Activated CD4-positive, alpha-beta T cell treated with anti-CD3 and anti-CD28 coated beads, Interleukin-2, amount 10 ng/mL, durations not matched to agents 24 days and 14 days (primary cell): Measurements from ENCODE around the gene OR8D1. TPM values are rescaled to one million over a fixed set of nuclear protein-coding genes. Genes with fewer than 3 reads are reported as not detected.

Experiments used
- DNase-seq: peaks from one replicate; pipeline ENCODE4 v3.0.0; 2022
- H3K27ac Mint-ChIP-seq: one replicate; pipeline ENCODE4 v1.8.0; 2022; ENCODE audit warnings: mild to moderate bottlenecking, mixed read lengths
- H3K27me3 Mint-ChIP-seq: one replicate; pipeline ENCODE4 v1.8.0; 2022; ENCODE audit warnings: mixed read lengths
- H3K36me3 Mint-ChIP-seq: one replicate; pipeline ENCODE4 v1.8.0; 2022; ENCODE audit warnings: low read depth, mild to moderate bottlenecking, mixed read lengths
- H3K4me1 Mint-ChIP-seq: one replicate; pipeline ENCODE4 v1.8.0; 2021; ENCODE audit warnings: mixed read lengths
- H3K4me3 Mint-ChIP-seq: one replicate; pipeline ENCODE4 v1.8.0; 2022; ENCODE audit warnings: mild to moderate bottlenecking, moderate library complexity, mixed read lengths
- H3K9me3 Mint-ChIP-seq: one replicate; pipeline ENCODE4 v1.8.0; 2021; ENCODE audit warnings: mixed read lengths
- intact Hi-C: fragments of 100-400 bp; cut with micrococcal nuclease; formaldehyde crosslinking; loops from one replicate; pipeline ENCODE4 v1.15.1; 2023
- total RNA-seq: library from RNA; stranded (reverse); gene quantifications from 2 replicates; pipeline ENCODE4 v1.2.3, GENCODE V29; 2022

The OR8D1 gene
- total RNA-seq, 1 donor from 2014 or later = not detected

DNA sequence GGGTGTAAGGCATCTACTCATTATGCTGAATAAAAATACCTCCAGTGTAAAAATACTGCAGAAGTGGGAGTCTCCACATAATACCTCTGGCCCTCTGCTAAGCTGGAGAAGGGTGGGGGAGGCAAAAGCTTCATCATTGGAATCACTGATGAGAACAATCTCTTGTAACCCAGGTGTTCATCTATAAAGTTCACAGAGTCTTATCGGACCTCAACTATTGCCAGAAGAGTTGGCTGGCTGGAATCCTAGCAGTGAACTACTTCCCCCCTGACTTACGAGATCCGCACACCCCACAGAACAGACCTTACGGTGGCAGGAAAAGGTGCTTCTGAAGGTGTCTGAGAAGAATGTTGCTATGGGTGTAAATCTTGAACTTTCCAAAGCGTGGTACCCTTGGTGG is 2.5 kb downstream of the OR8D1 start:
- intact Hi-C loops = no loop called here
- Mint-ChIP-seq H3K9me3 (no peaks in the 10 kb centered on the region), H3K4me3 (no peak overlapping the region)

DNA sequence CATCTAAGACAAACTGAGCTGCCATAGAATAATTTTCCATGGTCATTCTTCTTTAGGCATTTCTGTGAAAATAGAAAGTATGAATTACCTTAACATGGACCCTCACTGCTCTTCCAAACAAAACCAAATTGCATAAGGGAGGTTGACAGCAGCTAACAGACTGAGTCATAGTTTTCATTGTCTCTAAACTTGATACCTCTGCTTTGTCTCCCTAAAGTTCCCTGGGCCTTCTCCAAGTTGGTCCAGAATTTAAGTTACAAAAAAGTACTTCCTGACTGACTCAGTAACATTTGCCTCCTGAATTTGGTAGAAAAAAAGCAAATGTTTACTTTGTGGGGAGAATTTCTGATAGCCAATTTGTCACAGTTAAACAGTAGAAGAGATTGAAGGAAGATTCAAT is 3.0 kb downstream of the OR8D1 start:
- Mint-ChIP-seq H3K27ac (no peak overlapping the region), H3K4me3 (no peak overlapping the region), H3K36me3 (no peaks in the 10 kb centered on the region), H3K9me3 (no peaks in the 10 kb centered on the region), H3K27me3 (peaks cover 2% of the 10 kb centered on the region), H3K4me1 (no peaks in the 10 kb centered on the region)
- intact Hi-C loops = no loop called here
- DNase-seq = no peak

More for the DNA sequence above, 2.5 kb downstream of the OR8D1 start:
- H3K4me1 Mint-ChIP-seq = no peaks in the 10 kb centered on the region
- no peak overlapping the region for H3K27ac Mint-ChIP-seq
- no peak for DNase-seq
- no peaks in the 10 kb centered on the region for H3K36me3 Mint-ChIP-seq
- peaks cover 2% of the 10 kb centered on the region for H3K27me3 Mint-ChIP-seq

DNA sequence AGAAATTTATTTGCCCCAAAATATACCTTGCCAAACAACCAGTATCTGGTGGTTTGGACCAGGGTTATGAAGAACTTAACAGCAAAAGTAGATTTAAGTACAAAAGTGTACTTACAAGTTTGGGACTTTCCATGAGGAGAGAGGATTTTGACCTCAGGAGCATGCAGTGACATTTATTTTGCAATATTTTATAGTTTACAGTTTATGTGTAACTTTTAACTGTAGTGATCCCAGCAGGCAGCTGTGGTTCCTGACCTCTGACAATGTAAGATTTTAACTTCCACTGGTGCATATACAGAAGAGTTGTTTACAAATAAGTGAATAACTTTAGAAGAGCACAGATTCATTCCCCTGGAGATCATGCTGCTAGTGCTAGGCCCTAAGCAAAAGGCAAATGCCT is 6.7 kb downstream of the OR8D1 start:
- H3K9me3 Mint-ChIP-seq = no peaks in the 10 kb centered on the region
- no peak overlapping the region for H3K27ac Mint-ChIP-seq
- no peak for DNase-seq
- peaks cover 2% of the 10 kb centered on the region for H3K27me3 Mint-ChIP-seq
- no peaks in the 10 kb centered on the region for H3K36me3 Mint-ChIP-seq
- no peak overlapping the region for H3K4me3 Mint-ChIP-seq
- intact Hi-C loops = no loop called here
- H3K4me1 Mint-ChIP-seq = no peaks in the 10 kb centered on the region

DNA sequence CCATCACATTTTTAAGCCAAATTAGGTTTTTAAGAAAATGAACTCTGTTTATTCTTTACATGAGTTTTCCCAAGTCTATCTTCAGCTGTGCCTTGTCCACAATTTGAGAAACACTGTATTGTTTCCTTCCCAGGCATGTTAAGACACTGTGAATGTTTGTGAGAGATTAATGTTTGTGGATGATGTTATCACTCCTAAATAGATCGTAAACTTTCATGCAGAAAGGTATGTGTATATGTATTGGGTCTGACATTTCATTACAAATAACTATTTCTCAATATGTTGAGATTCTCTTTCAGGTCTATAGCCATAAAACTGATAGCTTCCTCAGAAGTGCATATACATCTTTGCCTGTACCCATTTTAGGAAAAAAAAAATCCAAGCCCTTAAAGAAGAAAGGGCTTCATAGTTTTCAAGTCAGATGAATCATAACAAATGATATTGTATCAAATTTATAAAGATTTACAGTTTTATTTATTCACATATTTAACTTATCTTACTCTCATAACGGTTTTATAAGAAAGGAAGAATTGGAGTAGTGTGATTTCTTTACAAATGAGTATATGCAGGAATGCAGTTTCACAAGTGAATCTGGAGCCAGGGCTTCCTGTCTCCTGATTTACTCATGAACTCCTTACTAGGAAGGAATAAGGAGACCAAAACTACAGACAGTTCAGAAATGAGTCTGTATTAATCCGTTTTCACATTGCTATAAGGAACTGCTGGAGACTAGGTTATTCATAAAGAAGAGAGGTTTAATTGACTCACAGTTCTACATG is 11.2 kb downstream of the OR8D1 start:
- intact Hi-C loops = no loop called here
- no peak overlapping the region for H3K4me3 Mint-ChIP-seq
- no peak for DNase-seq
- H3K27ac Mint-ChIP-seq = no peak overlapping the region
- no peaks in the 10 kb centered on the region for H3K9me3 Mint-ChIP-seq
- H3K27me3 Mint-ChIP-seq = peaks cover 2% of the 10 kb centered on the region
- H3K36me3 Mint-ChIP-seq = no peaks in the 10 kb centered on the region
- no peaks in the 10 kb centered on the region for H3K4me1 Mint-ChIP-seq

DNA sequence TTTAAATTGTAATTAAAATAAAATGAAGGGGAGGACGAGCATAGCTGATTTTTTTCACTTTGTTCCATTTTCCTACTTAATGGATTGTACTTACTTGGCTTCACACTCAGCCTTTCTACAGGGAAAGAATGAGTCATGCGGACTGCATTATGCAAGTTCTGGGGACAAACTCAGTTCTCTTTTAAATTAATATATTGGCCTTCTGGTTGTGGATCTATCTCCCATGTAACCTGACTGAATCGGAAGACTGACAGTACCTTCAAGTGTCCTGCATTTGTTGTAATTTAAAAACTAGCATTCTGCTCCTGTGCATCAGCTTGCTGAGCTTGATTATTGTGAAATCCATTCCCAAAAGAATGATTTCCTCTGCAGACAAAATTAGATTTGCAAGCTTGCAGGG is 12.2 kb downstream of the OR8D1 start:
- intact Hi-C loops = no loop called here
- Mint-ChIP-seq H3K4me3 (no peak overlapping the region), H3K27me3 (no peaks in the 10 kb centered on the region), H3K36me3 (no peaks in the 10 kb centered on the region), H3K27ac (no peak overlapping the region), H3K4me1 (no peaks in the 10 kb centered on the region), H3K9me3 (no peaks in the 10 kb centered on the region)
- no peak for DNase-seq

DNA sequence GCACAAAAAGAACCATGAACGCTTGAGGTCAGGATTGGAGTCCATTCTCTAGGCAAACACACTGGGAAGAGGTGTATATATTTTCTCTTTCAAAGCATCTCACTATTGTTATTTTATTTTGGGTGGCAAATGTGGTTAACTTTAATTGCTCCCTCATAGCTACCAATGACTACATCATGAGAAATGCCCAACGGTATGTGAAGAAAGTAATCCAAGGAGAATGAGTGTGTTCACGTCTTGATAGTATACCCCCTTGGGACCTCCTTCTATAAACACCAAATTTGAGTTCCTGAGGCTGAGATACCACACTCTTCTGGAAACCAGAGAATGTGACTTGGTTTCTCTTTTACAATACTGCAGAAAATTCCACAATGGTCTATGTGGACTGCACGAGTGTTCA is 15.8 kb downstream of the OR8D1 start:
- Mint-ChIP-seq H3K27ac (no peak overlapping the region), H3K4me1 (no peaks in the 10 kb centered on the region), H3K9me3 (no peaks in the 10 kb centered on the region), H3K36me3 (no peaks in the 10 kb centered on the region), H3K27me3 (no peaks in the 10 kb centered on the region), H3K4me3 (no peak overlapping the region)
- intact Hi-C loops = no loop called here
- DNase-seq = no peak

DNA sequence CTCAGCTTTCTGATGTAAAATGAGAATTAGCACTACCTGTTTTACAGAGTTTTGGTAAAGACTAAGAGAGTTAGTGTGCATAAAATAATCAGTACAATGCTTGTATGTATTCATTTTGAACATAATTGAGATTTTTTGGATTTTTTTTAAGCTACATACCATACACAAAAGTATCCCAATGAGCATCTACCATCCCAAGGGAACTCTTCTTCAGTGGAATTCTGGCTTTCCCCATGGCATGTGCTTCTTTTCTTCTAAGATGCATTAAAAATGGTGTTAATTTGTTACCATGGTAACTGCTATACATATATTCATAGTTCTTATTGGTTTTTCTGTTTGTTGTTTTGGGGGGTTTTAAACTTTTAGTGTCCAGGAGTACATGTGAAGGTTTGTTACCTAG is 17.7 kb downstream of the OR8D1 start:
- no peaks in the 10 kb centered on the region for H3K9me3 Mint-ChIP-seq
- no peaks in the 10 kb centered on the region for H3K4me1 Mint-ChIP-seq
- no peak overlapping the region for H3K4me3 Mint-ChIP-seq
- no peaks in the 10 kb centered on the region for H3K36me3 Mint-ChIP-seq
- no peak overlapping the region for H3K27ac Mint-ChIP-seq
- H3K27me3 Mint-ChIP-seq = no peaks in the 10 kb centered on the region
- intact Hi-C loops = no loop called here
- DNase-seq = no peak

DNA sequence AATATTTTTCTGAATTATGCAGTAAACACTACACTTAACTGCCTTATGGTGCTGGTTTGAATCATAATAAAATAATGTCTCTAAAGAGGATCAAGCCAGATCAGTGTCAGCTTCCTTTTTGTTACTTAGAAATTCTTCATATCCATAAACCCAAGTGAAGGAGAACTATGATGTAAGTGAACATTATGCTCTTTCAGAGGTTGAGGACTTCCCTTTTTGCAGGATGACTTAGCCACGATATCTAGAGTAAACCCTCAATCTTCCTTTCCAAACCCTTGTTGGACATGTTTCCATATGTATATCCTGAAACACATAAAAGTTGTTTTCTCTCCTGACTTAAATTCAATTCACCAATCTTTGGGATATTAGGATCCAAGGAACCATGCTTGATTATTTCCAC is 19.1 kb downstream of the OR8D1 start:
- Mint-ChIP-seq H3K4me1 (no peaks in the 10 kb centered on the region), H3K9me3 (no peaks in the 10 kb centered on the region), H3K27me3 (no peaks in the 10 kb centered on the region), H3K27ac (no peak overlapping the region), H3K4me3 (no peak overlapping the region), H3K36me3 (no peaks in the 10 kb centered on the region)
- DNase-seq = no peak
- intact Hi-C loops = no loop called here

DNA sequence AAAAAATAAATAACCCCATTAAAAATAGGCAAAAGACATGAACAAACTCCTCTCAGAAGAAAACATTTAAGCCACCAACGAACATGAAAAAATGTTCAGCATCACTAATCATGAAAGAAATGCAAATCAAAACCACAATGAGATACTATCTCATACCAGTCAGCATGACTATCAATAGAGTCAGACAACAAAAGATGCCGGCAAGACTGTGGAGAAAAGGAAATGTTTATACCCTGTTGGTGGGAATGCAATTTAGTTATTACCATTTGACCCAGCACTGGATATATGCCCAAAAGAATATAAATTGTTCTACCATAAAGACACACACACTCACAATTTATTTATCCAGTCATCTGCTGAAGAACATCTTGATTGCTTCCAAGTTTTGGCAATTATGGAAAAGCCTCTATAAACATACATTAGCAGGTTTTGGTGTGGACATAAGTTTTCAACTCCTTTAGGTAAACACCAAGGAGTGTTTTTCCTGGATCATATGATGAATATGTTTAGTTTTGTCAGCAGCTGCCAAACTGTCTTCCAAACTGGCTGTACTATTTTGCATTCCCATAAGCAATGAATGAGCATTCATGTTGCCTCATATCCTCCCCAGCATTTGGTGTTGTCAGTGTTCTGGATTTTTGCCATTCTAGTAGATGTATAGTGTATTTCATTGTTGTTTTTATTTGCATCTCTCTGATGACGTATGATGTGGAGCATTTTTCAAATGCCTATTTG is 28.0 kb downstream of the OR8D1 start:
- H3K27ac Mint-ChIP-seq = no peak overlapping the region
- H3K36me3 Mint-ChIP-seq = no peaks in the 10 kb centered on the region
- DNase-seq = no peak
- H3K27me3 Mint-ChIP-seq = peaks cover 2% of the 10 kb centered on the region
- intact Hi-C loops = no loop called here
- H3K4me3 Mint-ChIP-seq = no peak overlapping the region
- H3K9me3 Mint-ChIP-seq = peaks cover 5% of the 10 kb centered on the region
- H3K4me1 Mint-ChIP-seq = no peaks in the 10 kb centered on the region

DNA sequence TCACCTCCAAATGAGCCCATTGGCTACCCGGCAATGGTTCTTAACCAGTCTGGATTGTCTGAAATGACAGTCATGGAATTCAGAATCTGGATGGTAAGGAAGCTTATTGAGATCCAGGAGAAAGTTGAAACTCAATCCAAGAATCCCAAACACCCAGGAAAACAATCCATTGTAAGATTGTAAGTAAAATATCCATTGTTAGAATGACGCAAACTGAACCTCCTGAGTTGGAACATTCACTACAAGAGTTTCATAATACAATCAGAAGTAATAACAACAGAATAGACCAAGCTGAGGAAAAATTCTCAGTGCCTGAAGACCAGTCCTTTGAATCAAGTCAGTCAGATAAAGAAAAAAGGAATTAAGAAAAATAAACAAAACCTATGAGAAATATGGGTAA is 35.5 kb downstream of the OR8D1 start:
- Mint-ChIP-seq H3K4me3 (no peak overlapping the region), H3K9me3 (peaks cover 5% of the 10 kb centered on the region), H3K36me3 (no peaks in the 10 kb centered on the region), H3K27me3 (no peaks in the 10 kb centered on the region), H3K4me1 (peaks cover 5% of the 10 kb centered on the region), H3K27ac (no peak overlapping the region)
- DNase-seq = no peak
- intact Hi-C loops = loop anchor here (5.0 kb wide), 1 partner anchor 206 kb away; no protein-coding TSS in a partner anchor

DNA sequence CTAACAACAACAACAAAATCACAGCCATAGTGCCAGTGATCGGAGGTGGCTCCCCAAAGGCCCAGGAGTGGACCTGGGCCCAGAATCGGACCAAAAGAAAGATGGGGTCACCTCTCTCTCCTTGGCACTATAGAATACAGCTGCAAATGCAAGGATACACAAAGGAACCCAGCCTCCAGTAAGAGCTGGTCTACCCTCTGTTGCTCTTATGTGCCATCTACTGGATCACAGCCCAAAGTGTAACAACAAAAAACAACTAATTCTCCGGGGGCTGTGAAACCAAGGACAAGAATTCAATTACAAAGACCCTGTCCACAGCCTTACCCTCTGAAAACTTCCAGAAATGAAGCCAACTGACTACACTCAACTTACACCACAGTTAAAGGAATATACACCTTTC is 35.9 kb downstream of the OR8D1 start:
- intact Hi-C loops = loop anchor here (5.0 kb wide), 1 partner anchor 206 kb away; no protein-coding TSS in a partner anchor

DNA sequence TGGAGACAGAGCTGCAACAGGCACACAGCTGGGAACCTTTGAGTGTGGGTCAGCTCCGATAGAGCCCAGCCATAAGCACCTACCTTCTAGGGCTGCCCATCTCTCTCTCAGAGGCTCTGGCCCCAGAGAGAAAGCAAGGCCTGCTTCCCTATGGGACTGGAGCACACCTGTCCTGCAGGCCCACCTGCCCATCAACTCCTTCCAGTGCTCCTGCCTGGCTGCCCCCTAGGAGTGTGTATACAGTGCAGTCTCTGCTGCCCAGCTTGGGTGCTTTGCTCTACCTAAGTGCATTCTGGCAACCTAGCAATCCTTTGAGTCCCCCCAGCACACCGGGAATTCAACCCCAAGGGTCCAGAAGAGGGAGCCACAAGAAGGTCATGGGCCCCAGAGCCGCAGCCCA is 36.5 kb downstream of the OR8D1 start:
- intact Hi-C loops = loop anchor here (5.0 kb wide), 1 partner anchor 205 kb away; no protein-coding TSS in a partner anchor
- Mint-ChIP-seq H3K4me3 (no peak overlapping the region), H3K27me3 (no peaks in the 10 kb centered on the region), H3K4me1 (peaks cover 5% of the 10 kb centered on the region), H3K36me3 (no peaks in the 10 kb centered on the region), H3K9me3 (peaks cover 5% of the 10 kb centered on the region), H3K27ac (no peak overlapping the region)
- no peak for DNase-seq

More for the DNA sequence above, 35.9 kb downstream of the OR8D1 start:
- no peak for DNase-seq
- H3K4me1 Mint-ChIP-seq = peaks cover 5% of the 10 kb centered on the region
- H3K4me3 Mint-ChIP-seq = no peak overlapping the region
- H3K36me3 Mint-ChIP-seq = no peaks in the 10 kb centered on the region
- no peaks in the 10 kb centered on the region for H3K27me3 Mint-ChIP-seq
- peaks cover 5% of the 10 kb centered on the region for H3K9me3 Mint-ChIP-seq
- no peak overlapping the region for H3K27ac Mint-ChIP-seq

DNA sequence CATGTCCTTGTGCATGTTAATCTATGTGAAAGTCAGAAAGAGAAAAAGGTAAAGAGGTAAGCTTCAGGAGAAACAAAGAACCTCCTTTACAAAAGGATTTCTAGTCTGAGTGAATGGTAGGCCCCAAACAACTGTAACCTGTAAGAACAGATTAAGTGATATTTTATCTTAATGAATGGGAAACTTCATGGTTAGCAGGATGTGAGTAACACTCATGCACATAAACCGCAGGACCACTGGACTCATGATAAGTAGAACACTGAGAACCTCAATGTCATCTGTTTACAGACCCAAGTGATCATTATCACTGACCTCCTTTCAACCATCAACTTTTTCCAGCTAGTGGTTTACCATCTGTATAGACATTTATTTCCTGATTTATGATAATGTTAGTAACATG is 37.7 kb downstream of the OR8D1 start:
- no peak overlapping the region for H3K27ac Mint-ChIP-seq
- intact Hi-C loops = loop anchor here (5.0 kb wide), 1 partner anchor 204 kb away; no protein-coding TSS in a partner anchor
- no peak for DNase-seq
- H3K27me3 Mint-ChIP-seq = no peaks in the 10 kb centered on the region
- H3K36me3 Mint-ChIP-seq = no peaks in the 10 kb centered on the region
- no peak overlapping the region for H3K4me3 Mint-ChIP-seq
- H3K4me1 Mint-ChIP-seq = peaks cover 5% of the 10 kb centered on the region
- H3K9me3 Mint-ChIP-seq = no peaks in the 10 kb centered on the region

DNA sequence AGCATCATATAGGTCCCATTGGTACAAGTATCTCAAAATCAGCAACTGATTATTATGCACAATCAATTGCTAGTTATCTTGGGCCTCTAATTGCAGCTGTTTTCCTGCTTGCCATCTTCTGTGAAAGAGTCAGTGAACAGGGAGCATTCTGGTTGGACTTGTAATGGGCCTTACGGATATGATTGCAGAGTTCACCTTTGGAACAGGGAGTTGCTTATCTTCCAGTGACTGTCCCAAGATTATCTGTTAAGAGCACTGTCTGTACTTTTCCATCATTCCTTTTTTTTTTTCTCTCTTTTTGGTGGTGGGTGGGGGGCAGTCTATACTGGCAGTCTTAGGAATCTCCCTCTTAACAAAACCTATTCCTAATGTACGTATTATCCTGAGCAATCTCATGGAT is 39.7 kb downstream of the OR8D1 start:
- Mint-ChIP-seq H3K4me3 (no peak overlapping the region), H3K27me3 (no peaks in the 10 kb centered on the region), H3K9me3 (no peaks in the 10 kb centered on the region), H3K4me1 (peaks cover 5% of the 10 kb centered on the region), H3K27ac (no peak overlapping the region), H3K36me3 (no peaks in the 10 kb centered on the region)
- intact Hi-C loops = no loop called here
- DNase-seq = no peak
